Activated CD4-positive, alpha-beta T cell treated with anti-CD3 and anti-CD28 coated beads, Interleukin-2, Interleukin-4, amounts not matched to agents 100 ng/mL and 50 ng/mL, durations not matched to agents 16 hours and 8 hours (primary cell): ENCODE results near the gene FBXO34.
A peak's percentile ranks its signal among the peaks of the same experiment; 100 is the strongest.
"Not testable (repeated sequence)": the region's sequence is repeated elsewhere in the genome, so short reads cannot be mapped to it uniquely, and the experiment has no call there.

ENCODE experiments used
- DNase-seq: peaks from one replicate; pipeline ENCODE4 v3.0.0-alpha.2; 2020; ENCODE audit warnings: low spot score

The FBXO34 gene

DNA sequence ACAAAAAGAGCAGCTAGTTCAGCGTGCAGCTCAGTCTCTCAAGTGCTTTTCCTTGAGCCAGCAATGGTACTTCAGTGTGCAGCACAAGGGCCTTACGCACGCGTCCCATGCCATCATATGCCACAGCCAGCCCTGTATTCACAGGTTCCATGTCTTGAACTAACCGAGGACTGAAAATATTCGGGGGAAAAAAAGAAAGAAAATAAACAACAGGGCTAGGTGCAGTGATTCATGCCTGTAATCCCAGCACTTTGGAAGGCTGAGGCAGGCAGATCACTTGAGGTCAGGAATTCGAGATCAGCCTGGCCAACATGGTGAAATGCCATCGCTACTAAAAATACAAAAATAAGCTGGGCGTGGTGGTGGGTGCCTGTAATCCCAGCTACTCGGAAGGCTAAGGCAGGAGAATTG lies 111.8 kb downstream of the FBXO34 start:
- not testable (repeated sequence) for DNase-seq

GRCh38 chr14:55383541-55384140 lies 112.4 kb downstream of the FBXO34 start:
- no peak for DNase-seq

- no peak for DNase-seq
Measured at GRCh38 chr14:55384536-55384935, 113.3 kb downstream of the FBXO34 start.

DNA sequence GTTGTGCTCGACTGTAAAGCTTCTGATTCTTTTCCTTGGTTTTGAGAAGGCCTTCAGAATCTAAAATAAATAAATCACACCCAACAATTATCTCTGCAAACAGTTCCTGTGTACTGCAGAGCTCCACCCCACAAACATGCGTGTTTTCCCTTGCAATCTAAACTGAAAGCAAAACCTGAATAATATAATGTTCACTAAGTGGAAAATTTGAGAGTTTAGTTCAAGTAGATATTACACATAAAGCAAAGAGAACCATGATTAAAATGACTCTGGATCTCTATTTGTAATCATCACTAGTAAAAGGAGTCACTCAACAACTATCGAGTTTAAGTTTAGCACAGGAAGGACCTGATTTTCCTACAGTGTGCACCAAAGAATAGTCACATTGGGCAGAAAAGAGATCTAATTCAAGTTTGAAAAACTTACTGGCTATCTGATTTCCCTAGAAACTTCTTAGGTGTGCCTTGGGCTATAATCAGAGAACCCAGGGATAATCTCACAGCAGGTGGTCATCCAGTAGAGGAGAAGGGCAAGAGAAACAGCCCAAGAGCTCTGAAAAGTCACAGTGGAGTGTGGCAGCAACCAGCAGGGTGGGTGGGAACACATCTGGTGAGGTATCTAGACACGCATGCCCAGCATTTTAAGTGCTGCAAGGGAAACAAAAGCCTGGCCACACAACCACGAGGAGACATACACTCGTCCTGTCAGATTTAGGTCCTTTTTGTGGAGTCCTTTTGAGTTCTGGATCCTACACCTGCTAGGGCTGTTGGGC lies 115.0 kb downstream of the FBXO34 start:
- peak; percentile 25 for DNase-seq

DNA sequence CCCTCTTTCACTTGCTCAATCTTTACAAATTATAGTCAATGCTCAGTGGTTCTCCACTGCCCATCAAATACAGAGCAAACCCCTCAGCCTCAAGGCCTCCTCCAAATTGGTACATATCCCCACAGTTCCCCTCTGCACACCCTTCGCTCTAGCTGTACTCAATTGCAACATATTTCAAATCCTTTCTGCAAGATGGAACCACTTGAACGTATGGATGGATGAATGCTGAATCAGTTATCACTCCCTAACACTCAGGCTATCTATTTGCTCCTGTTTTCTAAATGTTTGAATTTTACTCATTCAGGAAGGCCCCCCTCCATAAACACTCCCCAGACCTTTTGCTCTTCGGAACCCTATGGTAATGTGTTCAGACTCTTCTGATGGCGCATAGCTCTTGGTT lies 115.9 kb downstream of the FBXO34 start:
- no peak for DNase-seq

DNA sequence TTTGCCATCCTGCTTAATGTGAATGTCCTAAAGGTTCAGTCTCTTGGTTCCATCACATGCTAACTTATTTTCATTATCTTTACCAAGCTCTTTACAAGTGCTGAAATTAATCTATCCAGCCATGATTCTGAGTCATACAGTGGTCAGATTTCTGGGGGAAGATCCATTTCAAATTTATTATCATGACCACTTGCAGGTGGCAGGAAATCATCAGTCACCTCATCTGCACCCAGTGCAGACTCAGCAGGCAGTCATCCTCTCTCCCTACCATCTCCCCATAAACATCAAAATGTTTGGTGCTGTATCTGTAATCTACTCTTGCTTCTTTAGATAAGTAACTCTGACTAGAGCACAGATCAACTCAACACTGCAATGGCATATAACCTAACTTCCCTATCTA lies 116.9 kb downstream of the FBXO34 start:
- no peak for DNase-seq

- no peak for DNase-seq
Measured at GRCh38 chr14:55389330-55389729, 118.1 kb downstream of the FBXO34 start.

DNA sequence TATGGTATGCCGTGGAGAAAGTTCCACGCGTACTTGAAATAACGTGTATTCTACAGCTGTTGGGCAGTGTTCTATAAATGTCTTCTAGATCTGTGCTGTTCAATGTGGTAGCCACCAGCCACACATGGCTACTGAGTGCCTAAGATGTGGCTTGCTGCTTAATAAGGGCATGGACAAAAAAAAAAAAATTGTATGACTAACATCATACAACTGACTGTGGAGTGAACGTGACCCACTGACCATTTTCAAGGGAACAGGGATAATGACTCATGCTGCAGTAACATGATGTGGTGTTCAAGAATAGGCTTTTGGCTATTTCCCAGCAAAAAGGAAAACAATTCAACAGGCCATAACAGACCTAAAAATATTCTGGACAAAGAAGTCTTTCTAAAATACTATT lies 127.5 kb downstream of the FBXO34 start:
- DNase-seq: no peak

DNA sequence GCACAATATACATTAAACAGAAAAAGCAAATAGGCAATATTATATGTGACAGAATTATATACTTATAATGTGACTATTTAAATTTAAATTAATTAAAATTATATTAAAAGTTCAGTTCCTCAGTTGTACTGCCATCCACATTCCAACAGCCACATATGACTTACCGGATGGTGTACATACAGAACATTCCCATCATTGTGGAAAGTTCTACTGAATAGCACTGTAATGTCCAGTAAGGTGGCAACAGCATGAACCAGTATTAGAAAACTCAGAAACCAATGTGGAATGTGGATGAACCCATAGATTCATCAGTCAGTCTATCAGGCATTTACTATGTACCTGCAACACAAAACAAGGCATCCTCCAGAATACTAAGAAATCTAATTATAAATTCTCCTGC lies 128.0 kb downstream of the FBXO34 start:
- no peak for DNase-seq

GRCh38 chr14:55399852-55400251 lies 128.6 kb downstream of the FBXO34 start:
- DNase-seq: no peak

DNA sequence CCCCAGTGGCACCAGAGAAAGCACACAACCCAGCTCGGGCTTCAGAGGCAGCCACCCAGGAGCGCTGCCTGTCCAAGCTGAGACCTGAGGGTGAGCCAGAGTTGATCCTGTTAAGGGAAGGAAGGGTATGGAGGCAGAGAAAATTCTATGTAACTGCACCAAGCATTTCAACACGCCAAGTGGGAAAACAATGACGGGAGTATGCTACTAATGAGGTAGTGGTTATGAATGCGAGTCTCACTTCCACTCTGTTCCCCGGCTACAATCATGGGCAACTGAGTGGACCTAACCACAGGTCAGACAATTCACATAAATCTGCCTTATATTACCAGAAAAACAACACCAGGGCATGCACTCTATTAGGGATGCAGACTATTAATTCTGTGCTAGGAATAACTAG lies 130.5 kb downstream of the FBXO34 start:
- DNase-seq: no peak
